Measurements from ENCODE around the gene GNG7.
"Not testable (repeated sequence)": the region's sequence is repeated elsewhere in the genome, so short reads cannot be mapped to it uniquely, and the experiment has no call there.

GNG7 gene

GRCh38 chr19:2676823-2677222 lies 25.7 kb downstream of the GNG7 start:
- DNase-seq (ENCODE audit: low read depth in 2 of 2), result no peak

- no peak for DNase-seq (ENCODE audit: low read depth in 2 of 2)
These were observed 26.6 kb downstream of the GNG7 start for GRCh38 chr19:2675892-2676291.

- DNase-seq (ENCODE audit: low read depth in 2 of 2), result no peak
These were observed 32.3 kb downstream of the GNG7 start for GRCh38 chr19:2670217-2670616.

- DNase-seq (ENCODE audit: low read depth in 2 of 2), result no peak
These were observed 34.2 kb downstream of the GNG7 start for GRCh38 chr19:2668175-2668763.

- DNase-seq (ENCODE audit: low read depth in 2 of 2), result not testable (repeated sequence)
These were observed 35.1 kb downstream of the GNG7 start for GRCh38 chr19:2667349-2667748.

- DNase-seq (ENCODE audit: low read depth in 2 of 2), result no peak
These were observed 36.0 kb downstream of the GNG7 start for GRCh38 chr19:2666344-2666994.

- DNase-seq (ENCODE audit: low read depth in 2 of 2), result no peak
These were observed 37.4 kb downstream of the GNG7 start for GRCh38 chr19:2665103-2665502.

- no peak for DNase-seq (ENCODE audit: low read depth in 2 of 2)
These were observed 38.4 kb downstream of the GNG7 start for GRCh38 chr19:2663920-2664571.

GRCh38 chr19:2661615-2662014 lies 40.9 kb downstream of the GNG7 start:
- no peak for DNase-seq (ENCODE audit: low read depth in 2 of 2)

- no peak for DNase-seq (ENCODE audit: low read depth in 2 of 2)
These were observed 42.5 kb downstream of the GNG7 start for GRCh38 chr19:2659856-2660432.

GRCh38 chr19:2656533-2656932 lies 46.0 kb downstream of the GNG7 start:
- no peak for DNase-seq (ENCODE audit: low read depth in 2 of 2)

- DNase-seq (ENCODE audit: low read depth in 2 of 2), result no peak
These were observed 48.5 kb downstream of the GNG7 start for GRCh38 chr19:2653710-2654707.

GRCh38 chr19:2653218-2653617 lies 49.3 kb downstream of the GNG7 start:
- no peak for DNase-seq (ENCODE audit: low read depth in 2 of 2)

- DNase-seq (ENCODE audit: low read depth in 2 of 2), result no peak
These were observed 49.9 kb downstream of the GNG7 start for GRCh38 chr19:2652504-2653099.

GRCh38 chr19:2651002-2651733 lies 51.3 kb downstream of the GNG7 start:
- DNase-seq (ENCODE audit: low read depth in 2 of 2), result not testable (repeated sequence)

- DNase-seq (ENCODE audit: low read depth in 2 of 2), result no peak
These were observed 52.0 kb downstream of the GNG7 start for GRCh38 chr19:2650515-2650914.

- DNase-seq (ENCODE audit: low read depth in 2 of 2), result peak; percentile 69 to 70
These were observed 54.0 kb downstream of the GNG7 start for GRCh38 chr19:2648528-2648937.

- DNase-seq (ENCODE audit: low read depth in 2 of 2), result no peak
These were observed 54.4 kb downstream of the GNG7 start for GRCh38 chr19:2648099-2648498.

- DNase-seq (ENCODE audit: low read depth in 2 of 2), result no peak
These were observed 55.5 kb downstream of the GNG7 start for GRCh38 chr19:2646866-2647535.

- DNase-seq (ENCODE audit: low read depth in 2 of 2), result no peak
These were observed 56.7 kb downstream of the GNG7 start for GRCh38 chr19:2645826-2646225.

Measured in stimulated activated CD4-positive, alpha-beta T cell treated with anti-CD3 and anti-CD28 coated beads, Interleukin-1b, Interleukin-23, amount 100 ng/mL, for 4 hours (primary cell).